Spinal cord (tissue), 10 donors: ENCODE data around the gene TOMM5. TPM values are rescaled to one million over a fixed set of nuclear protein-coding genes. Genes with fewer than 3 reads are reported as not detected.

ENCODE experiments used
- DNase-seq, 6 donors: peaks; one replicate each; pipeline versions ENCODE4 v3.0.0 to v3.0.0-alpha.2; 2013 to 2015; ENCODE audit warnings: low spot score in 6 of 6, low read depth in 4 of 6
- H3K27ac ChIP-seq: one replicate; pipeline ENCODE4 v1.5.1; 2013; ENCODE audit warnings: low read depth, low read length, control low read depth
- H3K27me3 ChIP-seq: one replicate; pipeline ENCODE4 v1.6.1; 2013; ENCODE audit warnings: low read length; ENCODE audit not compliant: control insufficient read depth, insufficient read depth
- H3K36me3 ChIP-seq: one replicate; pipeline ENCODE4 v1.6.1; 2013; ENCODE audit warnings: low read length; ENCODE audit not compliant: control insufficient read depth, insufficient read depth
- H3K4me1 ChIP-seq: one replicate; pipeline ENCODE4 v1.6.1; 2013; ENCODE audit warnings: low read length; ENCODE audit not compliant: control insufficient read depth, insufficient read depth
- H3K4me3 ChIP-seq: one replicate; pipeline ENCODE4 v1.5.1; 2013; ENCODE audit warnings: low read depth, low read length, control low read depth
- H3K9me3 ChIP-seq: one replicate; pipeline ENCODE4 v1.6.1; 2013; ENCODE audit warnings: low read length; ENCODE audit not compliant: control insufficient read depth, insufficient read depth
- WGBS: methylation state at CpG from one replicate; pipeline ENCODE4 v1.1.5; 2013; ENCODE audit warnings: missing lambda C conversion rate; ENCODE audit not compliant: insufficient coverage; 5-methylcytosine and 5-hydroxymethylcytosine counted together
- polyA plus RNA-seq, 2 donors: library from polyadenylated mRNA; unstranded; fragments of 120-200 nt; gene quantifications; one replicate each; pipeline ENCODE4 v1.2.1, GENCODE V29; 2013; ENCODE audit not compliant: insufficient read length in 2 of 2
- total RNA-seq, 2 donors: library from RNA; depleted of rRNA in 1 of 2; stranded (reverse); fragments of 120-200 nt in 1 of 2; fragments of >200 nt in 1 of 2; gene quantifications; one replicate each; pipeline versions ENCODE4 v1.2.3 to v1.2.4, GENCODE V29; 2013 to 2014
- donor health status: healthy.

TOMM5 gene
- total and polyA plus RNA-seq, 4 donors, result 99.8 to 130 (median 110) TPM

GRCh38 chr9:37596504-37596903 lies 4.1 kb upstream of the TOMM5 start:
- H3K4me1 ChIP-seq, result peaks cover 20% of the 10 kb centered on the region
- no CpG with 5 or more reads among the region's 2 CpGs for WGBS
- no peaks in the 10 kb centered on the region for H3K36me3 ChIP-seq
- no peak overlapping the region for H3K27ac ChIP-seq
- no peak overlapping the region for H3K4me3 ChIP-seq
- H3K9me3 ChIP-seq, result no peaks in the 10 kb centered on the region
- no peaks in the 10 kb centered on the region for H3K27me3 ChIP-seq
- DNase-seq, result no peak

GRCh38 chr9:37593883-37594448 lies 1.6 kb upstream of the TOMM5 start:
- 83% methylated on average over 2 of the region's 6 CpGs for whole genome bisulfite sequencing

GRCh38 chr9:37587521-37587920 lies 4.9 kb downstream of the TOMM5 start:
- peaks cover 9% of the 10 kb centered on the region for H3K4me1 ChIP-seq
- H3K9me3 ChIP-seq, result no peaks in the 10 kb centered on the region
- no peak overlapping the region for H3K4me3 ChIP-seq
- peaks cover 19% of the 10 kb centered on the region for H3K36me3 ChIP-seq
- WGBS, result no CpG with 5 or more reads among the region's 4 CpGs
- DNase-seq, result no peak
- no peak overlapping the region for H3K27ac ChIP-seq
- no peaks in the 10 kb centered on the region for H3K27me3 ChIP-seq

More at GRCh38 chr9:37593883-37594448, 1.6 kb upstream of the TOMM5 start:
- H3K27ac ChIP-seq, result no peak overlapping the region
- H3K36me3 ChIP-seq, result no peaks in the 10 kb centered on the region
- DNase-seq, result no peak
- no peaks in the 10 kb centered on the region for H3K27me3 ChIP-seq
- no peak overlapping the region for H3K4me3 ChIP-seq
- H3K4me1 ChIP-seq, result peaks cover 24% of the 10 kb centered on the region
- H3K9me3 ChIP-seq, result no peaks in the 10 kb centered on the region

- H3K27me3 ChIP-seq, result no peaks in the 10 kb centered on the region
- no peak overlapping the region for H3K27ac ChIP-seq
- H3K9me3 ChIP-seq, result no peaks in the 10 kb centered on the region
- WGBS, result 80% methylated on average over 1 of the region's 3 CpGs
- H3K4me1 ChIP-seq, result no peaks in the 10 kb centered on the region
- H3K36me3 ChIP-seq, result peaks cover 19% of the 10 kb centered on the region
- no peak overlapping the region for H3K4me3 ChIP-seq
- DNase-seq, result no peak
Measured at GRCh38 chr9:37583522-37584121, 8.8 kb downstream of the TOMM5 start.

DNA sequence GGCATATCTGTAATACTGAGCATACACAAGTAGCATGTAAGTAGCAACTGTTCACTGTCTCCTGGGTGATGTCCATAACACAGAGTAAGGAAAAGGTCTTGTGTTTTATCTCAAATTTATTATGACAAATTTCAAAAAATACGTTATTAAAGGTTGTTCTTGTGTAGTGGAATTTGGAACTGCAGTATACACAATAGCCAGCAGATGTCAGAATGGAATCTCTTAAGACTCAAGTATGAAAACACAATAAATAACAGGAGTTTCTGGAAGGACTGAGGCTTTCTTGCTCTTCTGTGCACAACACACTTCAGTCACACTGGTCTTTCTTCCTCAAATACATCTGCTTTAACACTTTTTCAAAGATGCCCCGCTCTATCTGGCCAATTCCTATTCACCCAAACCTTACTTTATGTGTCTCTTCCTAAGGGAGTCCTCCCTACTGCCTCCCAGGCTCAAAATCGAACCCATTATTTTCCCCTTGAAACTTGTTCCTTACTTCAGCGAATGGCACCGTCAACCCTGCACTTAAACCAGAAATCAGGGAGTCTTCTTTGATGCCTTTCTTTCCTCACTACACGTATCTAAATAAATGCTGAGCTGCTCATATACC lies 9.7 kb downstream of the TOMM5 start:
- WGBS, result 86% methylated on average over 5 of the region's 6 CpGs
- H3K27ac ChIP-seq, result no peak overlapping the region
- DNase-seq, result peak in 3 of 6 donors; percentile 48 to 90 (median 76)
- no peak overlapping the region for H3K4me3 ChIP-seq
- H3K27me3 ChIP-seq, result no peaks in the 10 kb centered on the region
- no peaks in the 10 kb centered on the region for H3K4me1 ChIP-seq
- H3K9me3 ChIP-seq, result no peaks in the 10 kb centered on the region
- H3K36me3 ChIP-seq, result peaks cover 18% of the 10 kb centered on the region

- peak in 5 of 6 donors; percentile 71 to 96 (median 79) for DNase-seq
- peaks cover 6% of the 10 kb centered on the region for H3K4me1 ChIP-seq
- WGBS, result 0% methylated on average over 81 of the region's 81 CpGs
Measured at GRCh38 chr9:37575921-37576721, 16.3 kb downstream of the TOMM5 start, which contains the start of gene FBXO10. Gene FBXO10, minus strand, starts transcription at chr9:37576380. Its CDS starts 34,612 bp downstream, at chr9:37541768.

GRCh38 chr9:37575511-37575914 lies 16.9 kb downstream of the TOMM5 start:
- Histone ChIP-seq H3K9me3 (no peaks in the 10 kb centered on the region), H3K27me3 (no peaks in the 10 kb centered on the region), H3K4me1 (peaks cover 6% of the 10 kb centered on the region), H3K4me3 (peak overlapping the region; percentile 74), H3K36me3 (no peaks in the 10 kb centered on the region), H3K27ac (peak overlapping the region; percentile 69)
- WGBS, result 0% methylated on average over 3 of the region's 5 CpGs
- peak in 2 of 6 donors; percentile 18 to 26 for DNase-seq

More at GRCh38 chr9:37575921-37576721, 16.3 kb downstream of the TOMM5 start, which contains the start of gene FBXO10:
- H3K36me3 ChIP-seq, result no peaks in the 10 kb centered on the region
- no peaks in the 10 kb centered on the region for H3K9me3 ChIP-seq
- H3K27ac ChIP-seq, result peak within 1 kb of the TSS; percentile 69
- H3K27me3 ChIP-seq, result no peaks in the 10 kb centered on the region
- H3K4me3 ChIP-seq, result peak within 1 kb of the TSS; percentile 74

GRCh38 chr9:37575001-37575400 lies 17.4 kb downstream of the TOMM5 start:
- peak overlapping the region; percentile 74 for H3K4me3 ChIP-seq
- 7% methylated on average over 1 of the region's 5 CpGs for WGBS

DNA sequence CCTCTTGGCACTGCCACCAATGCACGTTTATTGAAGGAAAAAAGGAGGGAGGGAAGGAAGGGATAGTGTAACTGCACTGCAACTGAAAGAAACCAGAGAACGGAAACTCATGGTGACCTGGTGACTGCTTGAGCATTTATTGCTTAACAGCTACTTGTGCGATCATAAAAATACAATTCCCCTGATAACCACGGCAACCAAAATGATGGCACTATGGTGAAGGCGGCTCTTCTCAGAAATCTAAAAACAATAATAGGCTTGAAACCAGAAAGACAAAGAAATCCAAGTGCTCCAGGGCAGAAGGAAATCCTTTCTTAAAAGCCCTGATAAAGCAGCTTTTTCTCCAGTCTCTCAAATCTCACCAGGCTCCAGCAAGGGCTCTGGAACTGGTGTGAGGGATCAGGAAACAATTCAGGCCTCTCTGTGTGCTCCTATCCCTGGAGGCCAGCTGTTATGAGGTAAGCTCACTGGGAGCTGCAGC lies 18.1 kb downstream of the TOMM5 start:
- whole genome bisulfite sequencing, result no CpG with 5 or more reads among the region's 5 CpGs
- Histone ChIP-seq H3K4me3 (no peak overlapping the region), H3K9me3 (no peaks in the 10 kb centered on the region), H3K27ac (no peak overlapping the region), H3K27me3 (no peaks in the 10 kb centered on the region), H3K4me1 (peaks cover 6% of the 10 kb centered on the region), H3K36me3 (no peaks in the 10 kb centered on the region)
- DNase-seq, result peak in 2 of 6 donors; percentile 13 to 37

More at GRCh38 chr9:37575001-37575400, 17.4 kb downstream of the TOMM5 start:
- Histone ChIP-seq H3K9me3 (no peaks in the 10 kb centered on the region), H3K27me3 (no peaks in the 10 kb centered on the region), H3K27ac (peak overlapping the region; percentile 69), H3K36me3 (no peaks in the 10 kb centered on the region), H3K4me1 (peaks cover 6% of the 10 kb centered on the region)
- DNase-seq, result peak in 2 of 6 donors; percentile 15 to 16
